GM04503 (cell line): ENCODE measurements around the gene FCHO2.

Experiments used
- DNase-seq: peaks from one replicate; pipeline ENCODE4 v3.0.0-alpha.2; 2012; ENCODE audit warnings: low read depth

Gene FCHO2

GRCh38 chr5:73114044-73114688 lies 158.3 kb downstream of the FCHO2 start:
- DNase-seq: no peak

DNA sequence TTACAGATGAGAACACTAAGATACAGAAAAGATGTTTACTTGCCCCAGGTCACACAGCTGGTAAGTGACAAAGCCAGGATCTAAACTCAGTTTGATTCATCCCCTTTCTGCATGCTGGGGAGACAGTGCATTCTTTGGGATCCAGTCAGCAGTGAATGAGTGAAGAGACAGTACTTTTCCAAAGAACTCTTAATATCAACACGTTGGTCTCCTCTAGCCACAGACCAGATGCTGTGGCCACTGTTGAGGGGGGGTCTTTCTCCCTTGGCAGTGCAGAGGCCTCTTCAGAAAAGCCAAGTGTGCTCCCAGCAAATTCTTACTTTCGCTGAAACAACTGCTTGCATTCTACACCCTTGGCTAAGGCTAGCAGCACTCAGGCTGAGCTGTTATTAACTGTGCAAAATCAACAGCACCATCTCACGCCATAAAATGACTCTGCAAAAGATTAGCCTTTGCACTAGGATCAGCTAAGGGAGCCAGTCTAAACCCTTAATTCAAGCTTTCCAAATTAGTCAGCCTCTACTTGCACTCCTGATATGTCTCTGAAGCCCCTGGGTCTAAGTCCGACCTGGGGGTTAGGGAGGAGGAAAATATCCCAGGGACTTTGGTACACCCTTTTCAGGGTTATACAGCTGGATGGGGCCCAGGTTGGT lies 159.7 kb downstream of the FCHO2 start:
- peak; percentile 92 for DNase-seq

DNA sequence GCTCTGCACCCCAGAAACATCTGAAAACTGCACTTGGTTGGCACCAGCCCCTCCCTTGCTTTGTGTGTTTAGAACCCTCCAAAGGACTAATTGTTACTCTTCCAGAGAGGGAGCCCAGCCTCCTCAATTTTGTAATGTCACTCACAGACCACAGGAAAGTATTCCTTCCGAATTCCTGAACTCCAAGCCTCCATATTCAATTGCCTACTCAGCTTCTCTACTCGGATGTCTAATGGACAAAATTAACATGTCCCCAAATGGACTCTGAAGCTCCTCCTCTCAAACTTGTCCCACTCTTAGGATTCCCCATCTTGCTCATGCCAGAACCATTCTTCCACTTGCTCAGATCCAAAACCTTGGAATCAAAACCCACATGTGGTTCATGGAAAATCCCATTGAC lies 160.7 kb downstream of the FCHO2 start:
- no peak for DNase-seq

GRCh38 chr5:73117088-73117740 lies 161.4 kb downstream of the FCHO2 start:
- no peak for DNase-seq

GRCh38 chr5:73118391-73118973 lies 162.6 kb downstream of the FCHO2 start:
- no peak for DNase-seq

DNA sequence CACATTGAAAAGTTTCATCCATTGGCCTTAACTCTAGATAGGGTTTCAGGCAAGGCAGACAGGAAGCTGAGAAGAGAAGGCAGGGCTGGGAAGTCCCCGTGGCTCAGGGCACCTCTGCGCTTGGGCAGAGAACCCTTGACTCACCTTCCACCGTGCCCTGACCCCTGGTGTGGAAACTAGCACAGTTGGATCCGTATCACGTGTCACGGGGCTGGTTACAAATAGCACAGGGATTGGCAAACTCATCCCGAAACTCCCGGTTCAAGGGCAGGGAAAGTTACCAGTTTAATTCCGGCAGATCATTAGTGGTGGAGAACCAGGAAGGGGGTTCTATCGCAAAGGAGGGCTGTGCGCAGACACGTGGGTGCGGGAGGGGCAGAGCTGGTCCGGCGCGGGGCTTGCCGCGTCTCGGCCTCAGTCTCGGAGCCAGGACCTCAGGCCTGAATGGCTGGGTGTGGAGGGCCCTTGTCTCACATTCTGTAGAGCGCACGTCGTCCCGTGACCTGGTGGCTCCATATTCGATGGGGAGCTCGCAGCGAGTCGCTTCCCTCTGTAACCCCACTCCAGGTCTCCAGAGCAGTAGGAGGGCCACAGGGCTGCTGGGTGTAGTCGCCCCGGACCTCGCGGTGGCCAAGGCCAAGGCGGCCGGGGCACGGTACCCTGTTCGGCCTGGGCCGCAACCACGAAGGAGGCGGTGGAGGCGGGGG lies 163.8 kb downstream of the FCHO2 start:
- DNase-seq: no peak

GRCh38 chr5:73120222-73121118 lies 164.6 kb downstream of the FCHO2 start, which contains the start of gene TMEM171:
TMEM171 (plus strand) TSS chr5:73120575; CDS start chr5:73123374, 2,799 bp downstream.
- no peak for DNase-seq

GRCh38 chr5:73121119-73121463 lies 165.2 kb downstream of the FCHO2 start:
- DNase-seq: no peak

DNA sequence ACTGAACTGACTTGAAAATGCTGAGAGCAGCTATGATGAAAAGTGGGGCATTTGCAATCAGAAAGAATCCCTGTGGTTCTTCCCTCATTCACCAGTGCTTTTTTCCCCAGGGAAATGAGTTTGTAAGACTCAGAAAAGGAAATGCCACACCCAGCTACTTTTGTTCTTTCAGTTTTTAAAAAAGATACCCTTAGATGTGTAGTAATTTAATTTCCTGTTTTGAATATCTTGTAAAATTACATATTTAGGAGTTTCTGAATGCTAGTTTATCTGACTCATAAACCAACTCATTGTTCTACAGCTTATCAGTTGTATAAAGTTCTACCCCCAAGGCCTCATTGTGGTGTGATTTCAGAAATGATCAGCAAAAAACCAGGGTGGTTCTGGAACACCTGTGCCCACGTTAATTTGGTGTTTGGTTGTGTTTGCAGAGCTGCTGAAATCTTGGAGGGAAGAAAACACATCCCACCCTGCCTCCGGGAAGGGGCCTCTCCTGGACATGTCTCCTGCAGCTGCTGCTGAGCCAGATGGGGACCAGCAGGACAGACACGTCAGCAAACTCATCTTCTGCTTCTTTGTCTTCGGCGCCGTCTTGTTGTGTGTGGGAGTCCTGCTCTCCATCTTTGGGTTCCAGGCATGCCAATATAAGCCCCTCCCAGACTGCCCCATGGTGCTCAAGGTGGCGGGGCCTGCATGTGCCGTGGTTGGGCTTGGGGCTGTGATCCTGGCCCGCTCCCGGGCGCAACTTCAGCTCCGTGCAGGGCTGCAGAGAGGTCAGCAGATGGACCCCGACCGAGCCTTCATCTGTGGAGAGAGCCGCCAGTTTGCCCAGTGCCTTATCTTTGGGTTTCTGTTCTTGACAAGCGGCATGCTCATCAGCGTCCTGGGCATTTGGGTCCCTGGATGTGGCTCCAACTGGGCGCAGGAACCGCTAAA lies 167.3 kb downstream of the FCHO2 start:
- DNase-seq: peak; percentile 62

- DNase-seq: no peak
These were observed 169.4 kb downstream of the FCHO2 start for GRCh38 chr5:73125289-73125688.

- no peak for DNase-seq
These were observed 170.5 kb downstream of the FCHO2 start for GRCh38 chr5:73126381-73126780.

- DNase-seq: no peak
These were observed 171.1 kb downstream of the FCHO2 start for GRCh38 chr5:73126957-73127356.

DNA sequence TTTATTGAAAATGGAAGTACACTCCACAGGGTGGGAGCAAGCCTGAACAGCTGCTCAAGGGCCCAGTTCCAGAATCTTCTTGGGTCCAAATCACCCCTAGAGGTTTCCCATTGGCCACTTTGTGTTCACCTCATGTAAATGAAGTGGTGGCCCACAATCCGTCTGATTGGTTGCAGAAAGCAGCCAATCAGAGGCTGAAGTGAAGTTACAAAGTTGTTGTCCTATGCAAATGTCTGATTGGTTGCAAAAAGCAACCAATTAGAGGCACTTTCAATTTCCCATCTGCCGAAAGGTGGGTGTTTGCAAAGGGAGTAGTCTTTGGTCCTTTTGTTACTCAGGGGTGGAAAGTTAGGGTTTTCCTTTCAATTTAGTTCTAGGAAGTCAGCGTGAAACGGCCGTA lies 173.3 kb downstream of the FCHO2 start:
- no peak for DNase-seq

- DNase-seq: no peak
These were observed 175.0 kb downstream of the FCHO2 start for GRCh38 chr5:73130811-73131210.

GRCh38 chr5:73131711-73132425 lies 176.0 kb downstream of the FCHO2 start:
- no peak for DNase-seq

DNA sequence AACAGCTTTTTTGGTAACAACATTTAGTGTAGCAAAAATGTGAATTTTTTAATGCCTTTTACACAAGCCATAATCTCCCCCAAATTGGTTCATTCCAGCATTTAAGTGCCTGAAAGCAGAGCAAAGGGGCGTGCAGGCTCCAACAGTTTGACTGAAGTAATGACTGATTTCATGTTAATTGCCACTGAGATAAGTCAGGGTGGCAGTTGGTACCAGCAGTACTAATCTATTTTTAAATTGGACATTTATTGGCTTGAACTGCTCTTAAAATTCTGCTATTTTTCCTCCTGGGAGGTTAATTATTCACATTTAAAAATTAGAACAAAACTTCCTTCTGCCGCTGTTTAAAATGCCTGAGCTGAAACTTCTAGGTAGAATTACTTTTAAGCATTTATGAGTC lies 176.9 kb downstream of the FCHO2 start:
- DNase-seq: no peak

DNA sequence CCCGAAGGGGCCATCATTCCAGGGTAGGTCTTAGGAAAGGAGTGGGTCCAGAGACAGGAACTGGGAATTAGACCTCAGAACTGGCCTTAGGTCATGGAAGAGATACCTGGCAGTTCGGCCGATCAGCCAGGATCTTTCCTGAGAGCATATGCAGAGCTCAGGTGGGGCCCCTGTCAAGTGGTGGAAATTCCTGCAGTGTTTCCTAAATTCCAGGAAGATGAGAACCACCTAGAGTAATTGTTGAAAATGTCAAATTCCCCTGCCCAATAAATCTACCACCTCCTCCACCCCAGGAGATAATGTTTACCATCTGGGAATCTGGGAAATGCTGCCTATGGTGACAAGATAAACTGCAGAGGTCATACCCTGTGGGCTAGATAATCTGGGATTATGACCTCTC lies 179.2 kb downstream of the FCHO2 start:
- no peak for DNase-seq

DNA sequence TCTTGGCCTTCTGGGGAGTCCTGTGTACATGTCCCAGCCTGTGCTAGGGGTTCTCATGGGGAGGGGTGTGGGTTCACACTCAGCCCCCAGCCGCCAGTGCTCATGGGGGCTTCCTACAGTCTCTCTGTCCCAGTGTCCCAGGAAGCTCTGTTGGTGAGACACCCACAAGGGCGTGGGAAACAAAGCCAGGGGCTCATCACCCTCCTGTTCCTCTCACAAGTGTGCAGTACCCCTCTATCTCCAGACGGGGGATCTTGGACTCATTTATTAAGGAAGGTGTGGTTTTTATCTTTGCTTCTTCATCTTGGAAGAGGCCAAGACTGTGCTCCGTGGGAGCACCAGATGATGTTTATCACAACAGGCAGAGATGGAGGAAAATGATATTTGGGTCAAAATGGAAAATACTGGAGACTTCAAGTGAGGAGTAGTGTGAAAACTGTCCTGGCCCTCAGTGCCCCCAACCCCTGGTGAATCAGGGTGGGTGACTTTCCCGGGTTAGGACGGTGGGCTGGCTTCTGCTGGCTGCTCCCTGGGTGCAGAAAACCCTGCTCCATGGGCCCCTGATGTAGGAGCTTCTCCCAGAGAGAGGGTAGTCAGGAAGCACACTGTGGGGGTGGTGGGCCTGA lies 179.7 kb downstream of the FCHO2 start:
- no peak for DNase-seq

DNA sequence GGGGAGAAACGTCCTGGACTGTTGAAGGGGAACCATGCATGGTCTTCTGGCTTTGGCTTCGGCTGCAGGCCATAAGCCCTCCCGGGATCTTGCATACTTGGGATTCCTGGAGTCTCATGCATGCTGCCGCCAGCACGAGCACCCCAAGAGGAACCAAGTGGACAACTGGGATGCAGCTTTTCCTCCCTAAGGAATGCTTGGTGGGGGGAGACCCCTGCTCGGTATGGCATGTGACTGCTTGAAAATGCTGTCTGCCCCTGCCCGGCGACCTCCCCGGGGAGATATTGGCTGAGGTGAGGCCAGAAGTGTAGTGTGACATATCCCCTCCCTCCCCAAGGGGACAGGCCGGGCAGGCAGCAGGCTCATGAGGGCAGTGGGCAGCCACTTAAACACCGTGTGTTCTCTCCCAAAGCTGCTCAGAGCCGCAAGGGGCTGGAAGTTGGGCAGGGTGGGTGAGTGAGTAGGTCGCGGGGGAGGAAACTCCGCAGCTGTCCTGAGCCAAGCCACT lies 180.3 kb downstream of the FCHO2 start:
- DNase-seq: no peak
